Activated gamma-delta T cell (primary cell): ENCODE results near the gene PRR20G.

ENCODE experiments used
- DNase-seq: peaks from one replicate; lab custom pipeline; 2025; lab: John Stamatoyannopoulos, UW

PRR20G gene

GRCh38 chr3:127263586-127264231 is 24.1 kb downstream of the PRR20G start:
- DNase-seq = no peak

GRCh38 chr3:127263037-127263436 is 24.8 kb downstream of the PRR20G start:
- DNase-seq = no peak

GRCh38 chr3:127262533-127262932 is 25.3 kb downstream of the PRR20G start:
- no peak for DNase-seq

GRCh38 chr3:127261925-127262324 is 25.9 kb downstream of the PRR20G start:
- no peak for DNase-seq

GRCh38 chr3:127260826-127261555 is 26.9 kb downstream of the PRR20G start:
- DNase-seq = no peak

- DNase-seq = no peak
These were observed 27.4 kb downstream of the PRR20G start for GRCh38 chr3:127260416-127260815.

- DNase-seq = no peak
These were observed 28.0 kb downstream of the PRR20G start for GRCh38 chr3:127259882-127260281.

GRCh38 chr3:127258733-127259132 is 29.1 kb downstream of the PRR20G start:
- DNase-seq = no peak

- no peak for DNase-seq
These were observed 30.5 kb downstream of the PRR20G start for GRCh38 chr3:127257351-127257750.

- no peak for DNase-seq
These were observed 31.0 kb downstream of the PRR20G start for GRCh38 chr3:127256733-127257271.

- no peak for DNase-seq
These were observed 31.7 kb downstream of the PRR20G start for GRCh38 chr3:127256138-127256537.

GRCh38 chr3:127255516-127255915 is 32.3 kb downstream of the PRR20G start:
- no peak for DNase-seq

- no peak for DNase-seq
These were observed 33.1 kb downstream of the PRR20G start for GRCh38 chr3:127254730-127255129.

- DNase-seq = no peak
These were observed 33.7 kb downstream of the PRR20G start for GRCh38 chr3:127254033-127254644.

GRCh38 chr3:127253491-127253890 is 34.4 kb downstream of the PRR20G start:
- no peak for DNase-seq

GRCh38 chr3:127252446-127252845 is 35.4 kb downstream of the PRR20G start:
- DNase-seq = no peak

- no peak for DNase-seq
These were observed 37.8 kb downstream of the PRR20G start for GRCh38 chr3:127250032-127250431.

- no peak for DNase-seq
These were observed 40.6 kb downstream of the PRR20G start for GRCh38 chr3:127247292-127247691.

- no peak for DNase-seq
These were observed 49.2 kb downstream of the PRR20G start for GRCh38 chr3:127238602-127239001.

- no peak for DNase-seq
These were observed 50.0 kb downstream of the PRR20G start for GRCh38 chr3:127237835-127238234.

- no peak for DNase-seq
These were observed 52.1 kb downstream of the PRR20G start for GRCh38 chr3:127235706-127236105.

GRCh38 chr3:127234778-127235177 is 53.1 kb downstream of the PRR20G start:
- DNase-seq = no peak
